H1 (cell line): Measurements from ENCODE around the gene TMC3. TPM values are rescaled to one million over a fixed set of nuclear protein-coding genes. Genes with fewer than 3 reads are reported as not detected.

Experiments
- CTCF ChIA-PET: fragments of 300-600 bp; sonication (Branson Sonifier 250); formaldehyde crosslinking; loops from one replicate; lab custom pipeline; 2021; ENCODE audit not compliant: partially characterized antibody; lab: Charles Lee
- POLR2A ChIA-PET: fragments of 300-600 bp; sonication (Branson Sonifier 250); formaldehyde crosslinking; loops from one replicate; lab custom pipeline; 2021; ENCODE audit warnings: inconsistent platforms; ENCODE audit not compliant: partially characterized antibody; lab: Charles Lee
- DNase-seq, 2 experiments: peaks; one replicate each; pipeline versions ENCODE4 v3.0.0 to v3.0.0-alpha.2; 2010 to 2022; ENCODE audit warnings: low spot score in 2 of 2, low read depth in 1 of 2, mixed read lengths in 1 of 2
- FAIRE-seq: peaks from 2 replicates; lab custom pipeline; 2011; peaks lifted over from hg19 to GRCh38; lab: Jason Lieb, UNC
- H2AFZ ChIP-seq: 2 replicates; pipeline ENCODE4 v1.8.1; 2012; ENCODE audit warnings: low read length, inconsistent platforms
- H2AK5ac ChIP-seq: 2 replicates; pipeline ENCODE4 v1.6.1; 2013; ENCODE audit warnings: low read depth, low read length
- H2BK120ac ChIP-seq: replicated peaks from 2 replicates; pipeline ENCODE3; 2013; ENCODE audit warnings: low read depth, low read length, inconsistent platforms
- H2BK12ac ChIP-seq: 2 replicates; pipeline ENCODE4 v1.6.1; 2013; ENCODE audit warnings: low read depth, low read length
- H2BK15ac ChIP-seq: 2 replicates; pipeline ENCODE4 v1.6.1; 2013; ENCODE audit warnings: low read length
- H2BK20ac ChIP-seq: 2 replicates; pipeline ENCODE4 v1.6.1; 2013; ENCODE audit warnings: low read length
- H2BK5ac ChIP-seq: 2 replicates; pipeline ENCODE4 v1.6.1; 2013; ENCODE audit warnings: low read depth, low read length
- H3K14ac ChIP-seq: 2 replicates; pipeline ENCODE4 v1.6.1; 2013; ENCODE audit warnings: inconsistent platforms; ENCODE audit not compliant: insufficient read length
- H3K18ac ChIP-seq: 2 replicates; pipeline ENCODE4 v1.6.1; 2013; ENCODE audit warnings: low read length; ENCODE audit errors: extremely low read depth
- H3K23ac ChIP-seq: 2 replicates; pipeline ENCODE4 v1.6.1; 2013; ENCODE audit warnings: inconsistent platforms; ENCODE audit not compliant: insufficient read length
- H3K23me2 ChIP-seq: 2 replicates; pipeline ENCODE4 v1.6.1; 2013; ENCODE audit warnings: low read depth, low read length
- H3K27ac ChIP-seq: 2 replicates; pipeline ENCODE4 v1.6.1; 2011; ENCODE audit warnings: low read depth, low read length, inconsistent platforms
- H3K27me3 ChIP-seq, 4 experiments: replicated peaks in 1 of 4; 1 replicate in 1 of 4; 2 replicates in 3 of 4; pipeline versions ENCODE4 v1.6.1 to v1.8.1; 2011 to 2013; ENCODE audit warnings: low read length in 3 of 4, mild to moderate bottlenecking in 3 of 4, inconsistent platforms in 2 of 4, mixed read lengths in 2 of 4, moderate library complexity in 1 of 4; ENCODE audit not compliant: control insufficient read depth in 3 of 4, insufficient read depth in 3 of 4; ENCODE audit errors: extremely low read depth in 1 of 4
- H3K36me3 ChIP-seq, 4 experiments: 2 replicates each; pipeline versions ENCODE4 v1.6.1 to v1.8.1; 2011 to 2013; ENCODE audit warnings: mild to moderate bottlenecking in 4 of 4, low read length in 3 of 4, moderate library complexity in 2 of 4, control low read depth in 1 of 4, inconsistent platforms in 1 of 4; ENCODE audit not compliant: insufficient read depth in 4 of 4, control insufficient read depth in 2 of 4
- H3K4ac ChIP-seq: replicated peaks from 2 replicates; pipeline ENCODE3; 2013; ENCODE audit warnings: low read length, low read depth, mixed read lengths, inconsistent platforms; ENCODE audit not compliant: insufficient read length
- H3K4me1 ChIP-seq, 4 experiments: replicated peaks in 1 of 4; 1 replicate in 1 of 4; 2 replicates in 3 of 4; pipeline versions ENCODE4 v1.6.1 to v1.8.1; 2011 to 2013; ENCODE audit warnings: low read length in 3 of 4, inconsistent platforms in 2 of 4, mixed read lengths in 1 of 4; ENCODE audit not compliant: insufficient read depth in 4 of 4, control insufficient read depth in 3 of 4
- H3K4me2 ChIP-seq, 2 experiments: 2 replicates each; pipeline versions ENCODE4 v1.6.1 to v1.8.1; 2011 to 2013; ENCODE audit warnings: low read depth in 2 of 2, low read length in 2 of 2, control low read depth in 1 of 2, inconsistent platforms in 1 of 2, mild to moderate bottlenecking in 1 of 2; ENCODE audit not compliant: insufficient read depth in 1 of 2
- H3K4me3 ChIP-seq, 4 experiments: fragments of 200-600, 300-600 bp in 1 of 4; sonication (generic), shearing (Covaris generic), sonication (Bioruptor Twin) in 1 of 4; 2 replicates each; pipeline versions ENCODE4 v1.5.1 to v1.8.1; 2011 to 2016; ENCODE audit warnings: low read length in 4 of 4, low read depth in 3 of 4, control low read depth in 2 of 4, inconsistent platforms in 2 of 4, mild to moderate bottlenecking in 2 of 4, mixed read lengths in 1 of 4, moderate library complexity in 1 of 4; ENCODE audit not compliant: insufficient read depth in 2 of 4; ENCODE audit errors: extremely low read depth in 1 of 4
- H3K56ac ChIP-seq: replicated peaks from 2 replicates; pipeline ENCODE3; 2013; ENCODE audit warnings: low read depth, mild to moderate bottlenecking, mixed read lengths, low read length, inconsistent platforms; ENCODE audit not compliant: insufficient read length
- H3K79me1 ChIP-seq: 2 replicates; pipeline ENCODE4 v1.6.1; 2013; ENCODE audit warnings: low read depth, low read length, control low read depth
- H3K79me2 ChIP-seq, 2 experiments: 2 replicates each; pipeline versions ENCODE4 v1.6.1 to v1.8.1; 2012 to 2013; ENCODE audit warnings: low read length in 2 of 2, mild to moderate bottlenecking in 2 of 2, inconsistent platforms in 1 of 2; ENCODE audit not compliant: insufficient read depth in 2 of 2, control insufficient read depth in 1 of 2
- H3K9ac ChIP-seq, 4 experiments: replicated peaks in 1 of 4; 1 replicate in 1 of 4; 2 replicates in 3 of 4; pipeline versions ENCODE4 v1.6.1 to v1.8.1; 2011 to 2013; ENCODE audit warnings: low read depth in 3 of 4, low read length in 3 of 4, control low read depth in 2 of 4, mild to moderate bottlenecking in 2 of 4, moderate library complexity in 2 of 4, inconsistent platforms in 1 of 4; ENCODE audit errors: extremely low read depth in 1 of 4
- H3K9me3 ChIP-seq, 2 experiments: 2 replicates each; pipeline versions ENCODE4 v1.6.1 to v1.8.1; 2012 to 2013; ENCODE audit warnings: mild to moderate bottlenecking in 2 of 2, moderate library complexity in 2 of 2, control low read depth in 1 of 2, inconsistent platforms in 1 of 2, low read depth in 1 of 2, low read length in 1 of 2, mixed read lengths in 1 of 2; ENCODE audit not compliant: insufficient read depth in 2 of 2
- H4K20me1 ChIP-seq, 2 experiments: replicated peaks in 1 of 2; 2 replicates each; pipeline versions ENCODE3 to v1.8.1; 2011 to 2013; ENCODE audit warnings: inconsistent platforms in 2 of 2, low read length in 2 of 2, mild to moderate bottlenecking in 1 of 2; ENCODE audit not compliant: insufficient read depth in 2 of 2, control insufficient read depth in 1 of 2
- H4K5ac ChIP-seq: 2 replicates; pipeline ENCODE4 v1.6.1; 2013; ENCODE audit warnings: low read length, low read depth, mixed read lengths, inconsistent platforms; ENCODE audit not compliant: insufficient read length
- H4K8ac ChIP-seq: 2 replicates; pipeline ENCODE4 v1.8.0; 2013; ENCODE audit warnings: mild to moderate bottlenecking, moderate library complexity, low read length, inconsistent platforms; ENCODE audit not compliant: insufficient read depth; ENCODE audit errors: extremely low read depth
- H4K91ac ChIP-seq: replicated peaks from 2 replicates; pipeline ENCODE3; 2013; ENCODE audit warnings: low read length, mixed read lengths, inconsistent platforms; ENCODE audit not compliant: insufficient read length
- BRCA1 ChIP-seq: IDR thresholded peaks from 2 replicates; pipeline ENCODE4 v1.6.1; 2012; ENCODE audit warnings: low read depth, low read length, improper control_type of control experiment
- CHD2 ChIP-seq: IDR thresholded peaks from 2 replicates; pipeline ENCODE4 v1.6.1; 2012; ENCODE audit warnings: low read length, improper control_type of control experiment
- CREB1 ChIP-seq: IDR thresholded peaks from 2 replicates; pipeline ENCODE4 v1.6.1; 2012; ENCODE audit warnings: inconsistent platforms
- FOSL1 ChIP-seq: IDR thresholded peaks from 2 replicates; pipeline ENCODE4 v1.6.1; 2011; ENCODE audit warnings: mild to moderate bottlenecking, low read depth, low read length, moderate library complexity; ENCODE audit not compliant: insufficient read depth
- JUND ChIP-seq: IDR thresholded peaks from 2 replicates; pipeline ENCODE4 v1.6.1; 2011; ENCODE audit warnings: mild to moderate bottlenecking, improper control_type of control experiment, low read length
- POLR2A ChIP-seq, 2 experiments: IDR thresholded peaks; 1 replicate in 1 of 2; 2 replicates in 1 of 2; pipeline ENCODE4 v1.6.1; 2011; ENCODE audit warnings: low read depth in 2 of 2, low read length in 2 of 2, mild to moderate bottlenecking in 2 of 2; ENCODE audit errors: control extremely low read depth in 1 of 2
- POU5F1 ChIP-seq: IDR thresholded peaks from 2 replicates; pipeline ENCODE4 v1.6.1; 2011; ENCODE audit warnings: low read depth, mild to moderate bottlenecking, low read length, moderate library complexity
- RAD21 ChIP-seq, 2 experiments: IDR thresholded peaks in 1 of 2; conservative IDR thresholded peaks in 1 of 2; 2 replicates each; pipeline ENCODE4 v1.6.1; 2011; ENCODE audit warnings: low read depth in 2 of 2, low read length in 2 of 2, improper control_type of control experiment in 1 of 2, inconsistent platforms in 1 of 2, mild to moderate bottlenecking in 1 of 2, moderate library complexity in 1 of 2
- RNF2 ChIP-seq: fragments of 200-900, 300-1000 bp; sonication (generic); IDR thresholded peaks from 2 replicates; pipeline ENCODE4 v1.7.1; 2016; ENCODE audit warnings: borderline replicate concordance, low read depth, mild to moderate bottlenecking, antibody characterized with exemption, low read length; ENCODE audit not compliant: poor library complexity, severe bottlenecking; ENCODE audit errors: missing control alignments
- SP2 ChIP-seq: IDR thresholded peaks from 2 replicates; pipeline ENCODE4 v1.6.1; 2012; ENCODE audit warnings: mild to moderate bottlenecking, low read length, inconsistent platforms
- TAF7 ChIP-seq: optimal IDR thresholded peaks from 2 replicates; pipeline ENCODE3; 2011; ENCODE audit warnings: low read depth, mild to moderate bottlenecking, inconsistent platforms, low read length, moderate library complexity, borderline replicate concordance
- WGBS, 2 experiments: shearing (Covaris generic) in 1 of 2; methylation state at CpG; one replicate each; pipeline versions ENCODE4 v1.1.6 to v1.1.7; 2013 to 2015; ENCODE audit warnings: low lambda C conversion rate in 2 of 2, mixed read lengths in 2 of 2, inconsistent platforms in 1 of 2, low coverage in 1 of 2, missing lambda C conversion rate in 1 of 2; ENCODE audit not compliant: insufficient replicate concordance in 2 of 2, insufficient coverage in 1 of 2, insufficient read length in 1 of 2; ENCODE audit errors: extremely low coverage in 1 of 2, missing lambda C conversion rate in 1 of 2; 5-methylcytosine and 5-hydroxymethylcytosine counted together
- polyA plus RNA-seq, 7 experiments: library from polyadenylated mRNA; depleted of rRNA in 3 of 7; stranded (reverse) in 5 of 7; unstranded in 2 of 7; fragments of >200 nt in 5 of 7; fragments of 200-250 nt in 2 of 7; gene quantifications; 1 replicate in 5 of 7; 2 replicates in 1 of 7; 4 replicates in 1 of 7; pipeline versions ENCODE4 v1.2.1 to v1.2.3, GENCODE V29; 2011 to 2013; ENCODE audit warnings: missing spikeins in 2 of 7, mixed read lengths in 2 of 7
- total RNA-seq: library from RNA; stranded (reverse); fragmentation: NEBNext Ultra II Directional; extraction: Animal tissue kit (Norgen Biotek cat#: 25700); gene quantifications from 2 replicates; pipeline ENCODE4 v1.2.1, GENCODE V29; 2021
- TF ChIP-seq, protein P1 (sequence below): IDR thresholded peaks from 2 replicates; pipeline ENCODE4 v1.6.1; 2012; ENCODE audit warnings: low read length, inconsistent platforms

The TMC3 gene
- total and polyA plus RNA-seq, 2 of the 8 experiments (the other 6 are each of a cell fraction or from before 2014, with no cell fraction given): not detected

- no peak overlapping the region for H2BK15ac ChIP-seq
- H3K23me2 ChIP-seq: no peaks in the 10 kb centered on the region
- no peak overlapping the region for H3K27ac ChIP-seq
- H3K9me3 ChIP-seq: no peaks in the 10 kb centered on the region
- H3K23ac ChIP-seq: no peak overlapping the region
- no peaks in the 10 kb centered on the region for H4K20me1 ChIP-seq
- no peak overlapping the region for H4K8ac ChIP-seq
- H2BK120ac ChIP-seq: no peak overlapping the region
- no peaks in the 10 kb centered on the region for H3K79me2 ChIP-seq
- no peak overlapping the region for H2BK5ac ChIP-seq
- H3K36me3 ChIP-seq: no peaks in the 10 kb centered on the region
- H2AK5ac ChIP-seq: no peak overlapping the region
- H3K79me1 ChIP-seq: no peaks in the 10 kb centered on the region
- no peak overlapping the region for H3K56ac ChIP-seq
- H4K5ac ChIP-seq: no peak overlapping the region
- peaks cover 0 to 2% (median 0%) of the 10 kb centered on the region in 4 experiments; a peak in 1 of 7 replicates for H3K4me1 ChIP-seq
- H4K91ac ChIP-seq: no peak overlapping the region
- H2BK12ac ChIP-seq: no peak overlapping the region
- H2BK20ac ChIP-seq: no peak overlapping the region
- no peak overlapping the region for H3K4me2 ChIP-seq
- CTCF ChIA-PET: interaction anchor here (1.6 to 1.9 kb wide), 2 partner anchors 27 to 55 kb away, joined by 3 to 5 read pairs; no protein-coding TSS in a partner anchor
- FAIRE-seq (no peak), DNase-seq (no peak)
- no peak overlapping the region for H2AFZ ChIP-seq
- POLR2A ChIA-PET: no interaction called here
- H3K18ac ChIP-seq: no peak overlapping the region
- no peak overlapping the region for H3K9ac ChIP-seq
- H3K4ac ChIP-seq: no peak overlapping the region
- WGBS, 2 experiments: 91% methylated on average over 5 of the region's 5 CpGs; no CpG with 5 or more reads in 1 of the 2 experiments
- no peak overlapping the region for H3K4me3 ChIP-seq
- no peaks in the 10 kb centered on the region for H3K27me3 ChIP-seq
- no peak overlapping the region for H3K14ac ChIP-seq
- TF ChIP-seq RAD21 (IDR thresholded peaks at IDR 0.05 in 1 of 2, conservative IDR thresholded peaks at IDR 0.05 in 1 of 2; ENCODE audit: low read depth in 2 of 2, low read length in 2 of 2) (no peak), JUND (no peak), FOSL1 (no peak), RNF2 (no peak), CHD2 (no peak), SP2 (no peak), TAF7 (no peak), CREB1 (no peak), POU5F1 (no peak), POLR2A (IDR thresholded peaks at IDR 0.05; ENCODE audit: control extremely low read depth in 1 of 2, low read depth in 2 of 2, low read length in 2 of 2) (no peak), BRCA1 (no peak)
- TF ChIP-seq, protein P1, sequence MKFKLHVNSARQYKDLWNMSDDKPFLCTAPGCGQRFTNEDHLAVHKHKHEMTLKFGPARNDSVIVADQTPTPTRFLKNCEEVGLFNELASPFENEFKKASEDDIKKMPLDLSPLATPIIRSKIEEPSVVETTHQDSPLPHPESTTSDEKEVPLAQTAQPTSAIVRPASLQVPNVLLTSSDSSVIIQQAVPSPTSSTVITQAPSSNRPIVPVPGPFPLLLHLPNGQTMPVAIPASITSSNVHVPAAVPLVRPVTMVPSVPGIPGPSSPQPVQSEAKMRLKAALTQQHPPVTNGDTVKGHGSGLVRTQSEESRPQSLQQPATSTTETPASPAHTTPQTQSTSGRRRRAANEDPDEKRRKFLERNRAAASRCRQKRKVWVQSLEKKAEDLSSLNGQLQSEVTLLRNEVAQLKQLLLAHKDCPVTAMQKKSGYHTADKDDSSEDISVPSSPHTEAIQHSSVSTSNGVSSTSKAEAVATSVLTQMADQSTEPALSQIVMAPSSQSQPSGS: no peak
Observed at GRCh38 chr15:81330366-81331090, 43.5 kb downstream of the TMC3 start.
